Measurements from ENCODE around the gene SLC22A3.
A peak's percentile ranks its signal among the peaks of the same experiment; 100 is the strongest.
"Not testable (repeated sequence)": the region's sequence is repeated elsewhere in the genome, so short reads cannot be mapped to it uniquely, and the experiment has no call there.

Gene SLC22A3

GRCh38 chr6:160445130-160445529, 97.0 kb downstream of the SLC22A3 start:
- DNase-seq (ENCODE audit: low spot score), result no peak

GRCh38 chr6:160447350-160447749, 99.2 kb downstream of the SLC22A3 start:
- DNase-seq (ENCODE audit: low spot score), result no peak

- DNase-seq (ENCODE audit: low spot score), result not testable (repeated sequence)
These were observed 101.6 kb downstream of the SLC22A3 start for GRCh38 chr6:160449787-160450186.

- DNase-seq (ENCODE audit: low spot score), result no peak
These were observed 102.7 kb downstream of the SLC22A3 start for GRCh38 chr6:160450849-160451248.

GRCh38 chr6:160454303-160454702, 106.1 kb downstream of the SLC22A3 start:
- DNase-seq (ENCODE audit: low spot score), result no peak

- DNase-seq (ENCODE audit: low spot score), result no peak
These were observed 106.9 kb downstream of the SLC22A3 start for GRCh38 chr6:160455081-160455480.

GRCh38 chr6:160455541-160456213, 107.5 kb downstream of the SLC22A3 start:
- DNase-seq (ENCODE audit: low spot score), result peak; percentile 52

GRCh38 chr6:160456214-160456546, 108.0 kb downstream of the SLC22A3 start:
- no peak for DNase-seq (ENCODE audit: low spot score)

- no peak for DNase-seq (ENCODE audit: low spot score)
These were observed 109.6 kb downstream of the SLC22A3 start for GRCh38 chr6:160457823-160458222.

GRCh38 chr6:160461641-160462040, 113.5 kb downstream of the SLC22A3 start:
- DNase-seq (ENCODE audit: low spot score), result no peak

GRCh38 chr6:160462116-160462515, 113.9 kb downstream of the SLC22A3 start:
- no peak for DNase-seq (ENCODE audit: low spot score)

- no peak for DNase-seq (ENCODE audit: low spot score)
These were observed 114.5 kb downstream of the SLC22A3 start for GRCh38 chr6:160462551-160463109.

- DNase-seq (ENCODE audit: low spot score), result no peak
These were observed 116.6 kb downstream of the SLC22A3 start for GRCh38 chr6:160464744-160465143.

- DNase-seq (ENCODE audit: low spot score), result not testable (repeated sequence)
These were observed 119.2 kb downstream of the SLC22A3 start for GRCh38 chr6:160467261-160467871.

- no peak for DNase-seq (ENCODE audit: low spot score)
These were observed 121.0 kb downstream of the SLC22A3 start for GRCh38 chr6:160469153-160469552.

- DNase-seq (ENCODE audit: low spot score), result not testable (repeated sequence)
These were observed 127.9 kb downstream of the SLC22A3 start for GRCh38 chr6:160476056-160476455.

- not testable (repeated sequence) for DNase-seq (ENCODE audit: low spot score)
These were observed 128.9 kb downstream of the SLC22A3 start for GRCh38 chr6:160477072-160477471.

- DNase-seq (ENCODE audit: low spot score), result no peak
These were observed 129.7 kb downstream of the SLC22A3 start for GRCh38 chr6:160477901-160478300.

- no peak for DNase-seq (ENCODE audit: low spot score)
These were observed 138.9 kb downstream of the SLC22A3 start for GRCh38 chr6:160487116-160487515.

GRCh38 chr6:160489091-160489490, 140.9 kb downstream of the SLC22A3 start:
- DNase-seq (ENCODE audit: low spot score), result no peak

- no peak for DNase-seq (ENCODE audit: low spot score)
These were observed 146.4 kb downstream of the SLC22A3 start for GRCh38 chr6:160494576-160494975.

GRCh38 chr6:160500639-160501038, 152.5 kb downstream of the SLC22A3 start:
- DNase-seq (ENCODE audit: low spot score), result no peak

Data from globus pallidus (tissue), 1 donor.